Measurements from ENCODE around the gene IGF2.
A peak's percentile ranks its signal among the peaks of the same experiment; 100 is the strongest.

Gene IGF2

GRCh38 chr11:2139123-2139521 lies at the start of gene IGF2:
TSS of gene IGF2 (minus strand) at chr11:2139389. CDS start at chr11:2135523, 3,866 bp downstream.
- H3K36me3 ChIP-seq (ENCODE audit: insufficient read depth, low read length) = no peaks in the 10 kb centered on the region
- H3K4me3 ChIP-seq (ENCODE audit: low read depth, low read length) = peak within 1 kb of the TSS; percentile 55
- no peaks in the 10 kb centered on the region for H3K79me2 ChIP-seq (ENCODE audit: control insufficient read depth, insufficient read depth, low read length, unreplicated experiment)
- no peak within 1 kb of the TSS for H2AFZ ChIP-seq (ENCODE audit: low read length, unreplicated experiment)
- peaks cover 11% of the 10 kb centered on the region for H3K4me1 ChIP-seq (ENCODE audit: control insufficient read depth, insufficient read depth, low read length, unreplicated experiment)
- H3K27me3 ChIP-seq (ENCODE audit: insufficient read depth, low read length) = peaks cover 56% of the 10 kb centered on the region
- no peak within 1 kb of the TSS for H3K27ac ChIP-seq (ENCODE audit: low read depth, low read length)

GRCh38 chr11:2188745-2189144 lies 49.6 kb upstream of the IGF2 start:
- H3K27me3 ChIP-seq (ENCODE audit: insufficient read depth, low read length) = peaks cover 39% of the 10 kb centered on the region
- H3K27ac ChIP-seq (ENCODE audit: low read depth, low read length) = no peak overlapping the region
- H3K36me3 ChIP-seq (ENCODE audit: insufficient read depth, low read length) = no peaks in the 10 kb centered on the region
- H3K4me1 ChIP-seq (ENCODE audit: control insufficient read depth, insufficient read depth, low read length, unreplicated experiment) = no peaks in the 10 kb centered on the region
- no peaks in the 10 kb centered on the region for H3K79me2 ChIP-seq (ENCODE audit: control insufficient read depth, insufficient read depth, low read length, unreplicated experiment)
- H3K4me3 ChIP-seq (ENCODE audit: low read depth, low read length) = no peak overlapping the region
- no peak overlapping the region for H2AFZ ChIP-seq (ENCODE audit: low read length, unreplicated experiment)

- H3K4me1 ChIP-seq (ENCODE audit: control insufficient read depth, insufficient read depth, low read length, unreplicated experiment) = no peaks in the 10 kb centered on the region
- H3K4me3 ChIP-seq (ENCODE audit: low read depth, low read length) = no peak overlapping the region
- no peaks in the 10 kb centered on the region for H3K36me3 ChIP-seq (ENCODE audit: insufficient read depth, low read length)
- no peaks in the 10 kb centered on the region for H3K79me2 ChIP-seq (ENCODE audit: control insufficient read depth, insufficient read depth, low read length, unreplicated experiment)
- H3K27ac ChIP-seq (ENCODE audit: low read depth, low read length) = no peak overlapping the region
- peaks cover 39% of the 10 kb centered on the region for H3K27me3 ChIP-seq (ENCODE audit: insufficient read depth, low read length)
- no peak overlapping the region for H2AFZ ChIP-seq (ENCODE audit: low read length, unreplicated experiment)
These were observed 48.1 kb upstream of the IGF2 start for GRCh38 chr11:2187280-2187707.

- peaks cover 37% of the 10 kb centered on the region for H3K27me3 ChIP-seq (ENCODE audit: insufficient read depth, low read length)
- H3K4me3 ChIP-seq (ENCODE audit: low read depth, low read length) = no peak overlapping the region
- H3K79me2 ChIP-seq (ENCODE audit: control insufficient read depth, insufficient read depth, low read length, unreplicated experiment) = no peaks in the 10 kb centered on the region
These were observed 47.6 kb upstream of the IGF2 start for GRCh38 chr11:2186669-2187279.

GRCh38 chr11:2185324-2186085 lies 46.3 kb upstream of the IGF2 start:
- Histone ChIP-seq H3K4me1 (ENCODE audit: control insufficient read depth, insufficient read depth, low read length, unreplicated experiment) (peaks cover 7% of the 10 kb centered on the region), H2AFZ (ENCODE audit: low read length, unreplicated experiment) (no peak overlapping the region), H3K36me3 (ENCODE audit: insufficient read depth, low read length) (no peaks in the 10 kb centered on the region), H3K4me3 (ENCODE audit: low read depth, low read length) (no peak overlapping the region), H3K27me3 (ENCODE audit: insufficient read depth, low read length) (peaks cover 25% of the 10 kb centered on the region), H3K79me2 (ENCODE audit: control insufficient read depth, insufficient read depth, low read length, unreplicated experiment) (no peaks in the 10 kb centered on the region), H3K27ac (ENCODE audit: low read depth, low read length) (no peak overlapping the region)

More at GRCh38 chr11:2186669-2187279, 47.6 kb upstream of the IGF2 start:
- no peak overlapping the region for H2AFZ ChIP-seq (ENCODE audit: low read length, unreplicated experiment)
- H3K4me1 ChIP-seq (ENCODE audit: control insufficient read depth, insufficient read depth, low read length, unreplicated experiment) = no peaks in the 10 kb centered on the region
- no peak overlapping the region for H3K27ac ChIP-seq (ENCODE audit: low read depth, low read length)
- H3K36me3 ChIP-seq (ENCODE audit: insufficient read depth, low read length) = no peaks in the 10 kb centered on the region

- Histone ChIP-seq H2AFZ (ENCODE audit: low read length, unreplicated experiment) (no peak overlapping the region), H3K79me2 (ENCODE audit: control insufficient read depth, insufficient read depth, low read length, unreplicated experiment) (no peaks in the 10 kb centered on the region), H3K4me1 (ENCODE audit: control insufficient read depth, insufficient read depth, low read length, unreplicated experiment) (peaks cover 22% of the 10 kb centered on the region), H3K27me3 (ENCODE audit: insufficient read depth, low read length) (peaks cover 14% of the 10 kb centered on the region; the same call in 1 of the 2 replicates), H3K4me3 (ENCODE audit: low read depth, low read length) (no peak overlapping the region), H3K27ac (ENCODE audit: low read depth, low read length) (no peak overlapping the region), H3K36me3 (ENCODE audit: insufficient read depth, low read length) (no peaks in the 10 kb centered on the region)
These were observed 43.7 kb upstream of the IGF2 start for GRCh38 chr11:2182692-2183474.

- H2AFZ ChIP-seq (ENCODE audit: low read length, unreplicated experiment) = no peak overlapping the region
- no peak overlapping the region for H3K4me3 ChIP-seq (ENCODE audit: low read depth, low read length)
- no peaks in the 10 kb centered on the region for H3K36me3 ChIP-seq (ENCODE audit: insufficient read depth, low read length)
- peaks cover 14% of the 10 kb centered on the region; the same call in 1 of the 2 replicates for H3K27me3 ChIP-seq (ENCODE audit: insufficient read depth, low read length)
- H3K4me1 ChIP-seq (ENCODE audit: control insufficient read depth, insufficient read depth, low read length, unreplicated experiment) = peaks cover 22% of the 10 kb centered on the region
- no peak overlapping the region for H3K27ac ChIP-seq (ENCODE audit: low read depth, low read length)
- no peaks in the 10 kb centered on the region for H3K79me2 ChIP-seq (ENCODE audit: control insufficient read depth, insufficient read depth, low read length, unreplicated experiment)
These were observed 42.9 kb upstream of the IGF2 start for GRCh38 chr11:2182075-2182474.

- Histone ChIP-seq H2AFZ (ENCODE audit: low read length, unreplicated experiment) (no peak overlapping the region), H3K4me3 (ENCODE audit: low read depth, low read length) (no peak overlapping the region), H3K36me3 (ENCODE audit: insufficient read depth, low read length) (no peaks in the 10 kb centered on the region), H3K79me2 (ENCODE audit: control insufficient read depth, insufficient read depth, low read length, unreplicated experiment) (no peaks in the 10 kb centered on the region), H3K27ac (ENCODE audit: low read depth, low read length) (no peak overlapping the region), H3K27me3 (ENCODE audit: insufficient read depth, low read length) (peaks cover 14% of the 10 kb centered on the region; the same call in 1 of the 2 replicates), H3K4me1 (ENCODE audit: control insufficient read depth, insufficient read depth, low read length, unreplicated experiment) (peaks cover 22% of the 10 kb centered on the region)
These were observed 41.7 kb upstream of the IGF2 start for GRCh38 chr11:2180789-2181370.

- Histone ChIP-seq H3K79me2 (ENCODE audit: control insufficient read depth, insufficient read depth, low read length, unreplicated experiment) (no peaks in the 10 kb centered on the region), H3K27me3 (ENCODE audit: insufficient read depth, low read length) (peaks cover 13% of the 10 kb centered on the region; the same call in 1 of the 2 replicates), H3K4me1 (ENCODE audit: control insufficient read depth, insufficient read depth, low read length, unreplicated experiment) (peaks cover 26% of the 10 kb centered on the region), H3K36me3 (ENCODE audit: insufficient read depth, low read length) (no peaks in the 10 kb centered on the region), H3K4me3 (ENCODE audit: low read depth, low read length) (no peak overlapping the region), H3K27ac (ENCODE audit: low read depth, low read length) (no peak overlapping the region), H2AFZ (ENCODE audit: low read length, unreplicated experiment) (no peak overlapping the region)
These were observed 41.2 kb upstream of the IGF2 start for GRCh38 chr11:2180347-2180746.

- Histone ChIP-seq H3K36me3 (ENCODE audit: insufficient read depth, low read length) (no peaks in the 10 kb centered on the region), H3K27ac (ENCODE audit: low read depth, low read length) (no peak overlapping the region), H3K4me1 (ENCODE audit: control insufficient read depth, insufficient read depth, low read length, unreplicated experiment) (peaks cover 26% of the 10 kb centered on the region), H3K4me3 (ENCODE audit: low read depth, low read length) (no peak overlapping the region), H3K27me3 (ENCODE audit: insufficient read depth, low read length) (peaks cover 5% of the 10 kb centered on the region; the same call in 1 of the 2 replicates), H3K79me2 (ENCODE audit: control insufficient read depth, insufficient read depth, low read length, unreplicated experiment) (no peaks in the 10 kb centered on the region), H2AFZ (ENCODE audit: low read length, unreplicated experiment) (no peak overlapping the region)
These were observed 40.3 kb upstream of the IGF2 start for GRCh38 chr11:2179516-2179915.
